MG63 (cell line): ENCODE results near the gene GEMIN8. TPM values are rescaled to one million over a fixed set of nuclear protein-coding genes. Genes with fewer than 3 reads are reported as not detected.
A peak's percentile ranks its signal among the peaks of the same experiment; 100 is the strongest.

ENCODE experiments used
- DNase-seq: peaks from one replicate; pipeline ENCODE4 v3.0.0-alpha.2; 2020
- H3K27me3 ChIP-seq: fragments of 250-450 bp; sonication (Bioruptor Pico); 2 replicates; pipeline ENCODE4 v1.5.1; 2020; ENCODE audit warnings: mild to moderate bottlenecking, moderate library complexity
- H3K36me3 ChIP-seq: fragments of 250-450 bp; sonication (Bioruptor Pico); 2 replicates; pipeline ENCODE4 v1.5.1; 2020; ENCODE audit warnings: mild to moderate bottlenecking, moderate library complexity
- H3K4me3 ChIP-seq: fragments of 250-450 bp; sonication (Bioruptor Pico); 2 replicates; pipeline ENCODE4 v1.5.1; 2020; ENCODE audit warnings: mild to moderate bottlenecking, moderate library complexity
- H3K9me3 ChIP-seq: fragments of 250-450 bp; sonication (Bioruptor Pico); 2 replicates; pipeline ENCODE4 v1.5.1; 2020; ENCODE audit warnings: mild to moderate bottlenecking, moderate library complexity
- total RNA-seq: library from RNA; depleted of rRNA; stranded (reverse); fragments of >200 nt; shearing (Covaris generic); gene quantifications from 2 replicates; pipeline ENCODE4 v1.2.3, GENCODE V29; 2014; ENCODE audit warnings: low replicate concordance; rRNA removed

Gene GEMIN8, protein sequence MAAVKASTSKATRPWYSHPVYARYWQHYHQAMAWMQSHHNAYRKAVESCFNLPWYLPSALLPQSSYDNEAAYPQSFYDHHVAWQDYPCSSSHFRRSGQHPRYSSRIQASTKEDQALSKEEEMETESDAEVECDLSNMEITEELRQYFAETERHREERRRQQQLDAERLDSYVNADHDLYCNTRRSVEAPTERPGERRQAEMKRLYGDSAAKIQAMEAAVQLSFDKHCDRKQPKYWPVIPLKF
- 12.4 and 14.6 TPM in 2 replicates for total RNA-seq

- Histone ChIP-seq H3K36me3 (no peaks in the 10 kb centered on the region), H3K27me3 (no peaks in the 10 kb centered on the region), H3K9me3 (no peaks in the 10 kb centered on the region), H3K4me3 (peak within 1 kb of the TSS; percentile 61)
- DNase-seq = peak; percentile 91
Measured at GRCh38 chrX:14029425-14030173, at the start of gene GEMIN8. Gene GEMIN8, minus strand, starts transcription at chrX:14029892. Its CDS starts 8,414 bp downstream, at chrX:14021478.

DNA sequence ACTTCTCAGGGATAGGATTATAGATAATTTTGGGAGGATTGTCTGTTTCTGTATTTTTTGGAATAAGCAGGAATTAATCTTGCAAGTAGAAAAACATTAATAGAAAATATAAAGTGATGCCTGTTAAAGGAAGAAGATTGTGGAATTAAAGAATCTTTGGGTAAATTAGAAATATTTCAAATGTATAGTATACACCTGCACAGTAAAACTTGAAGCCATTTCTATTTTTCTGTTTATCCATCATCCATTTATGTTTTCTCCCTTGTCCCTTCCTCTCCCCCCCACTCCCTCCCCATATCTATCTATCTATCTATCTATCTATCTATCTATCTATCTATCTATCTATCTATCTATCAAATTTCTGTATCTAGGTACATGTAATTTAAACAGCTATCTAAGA is 46.9 kb upstream of the GEMIN8 start:
- Histone ChIP-seq H3K9me3 (no peaks in the 10 kb centered on the region), H3K4me3 (no peak overlapping the region), H3K36me3 (no peaks in the 10 kb centered on the region), H3K27me3 (no peaks in the 10 kb centered on the region)
- no peak for DNase-seq

- H3K27me3 ChIP-seq = no peaks in the 10 kb centered on the region
- no peaks in the 10 kb centered on the region for H3K9me3 ChIP-seq
- H3K4me3 ChIP-seq = no peak overlapping the region
- H3K36me3 ChIP-seq = no peaks in the 10 kb centered on the region
- no peak for DNase-seq
Measured at GRCh38 chrX:14073556-14073955, 43.9 kb upstream of the GEMIN8 start.

DNA sequence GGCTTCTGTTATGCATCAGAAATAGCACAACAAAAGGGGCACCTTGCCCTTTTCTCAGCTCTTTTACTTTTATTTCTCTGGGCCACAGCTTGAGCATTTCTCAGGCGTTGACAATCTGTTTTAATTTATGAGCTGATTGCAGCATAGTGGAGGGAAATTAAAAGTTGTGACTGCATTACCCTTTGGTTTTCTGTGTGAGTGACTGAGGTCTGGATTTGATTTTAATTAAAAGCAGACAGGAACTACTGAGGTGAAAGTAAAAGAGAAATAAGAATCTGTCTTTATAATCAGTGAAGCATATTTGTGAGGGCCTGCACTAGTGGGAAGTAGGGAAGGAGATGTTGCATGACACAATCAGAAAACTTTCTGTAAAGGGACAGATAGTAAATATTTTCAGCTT is 43.4 kb upstream of the GEMIN8 start:
- DNase-seq = no peak
- H3K36me3 ChIP-seq = no peaks in the 10 kb centered on the region
- no peaks in the 10 kb centered on the region for H3K27me3 ChIP-seq
- H3K9me3 ChIP-seq = no peaks in the 10 kb centered on the region
- no peak overlapping the region for H3K4me3 ChIP-seq

DNA sequence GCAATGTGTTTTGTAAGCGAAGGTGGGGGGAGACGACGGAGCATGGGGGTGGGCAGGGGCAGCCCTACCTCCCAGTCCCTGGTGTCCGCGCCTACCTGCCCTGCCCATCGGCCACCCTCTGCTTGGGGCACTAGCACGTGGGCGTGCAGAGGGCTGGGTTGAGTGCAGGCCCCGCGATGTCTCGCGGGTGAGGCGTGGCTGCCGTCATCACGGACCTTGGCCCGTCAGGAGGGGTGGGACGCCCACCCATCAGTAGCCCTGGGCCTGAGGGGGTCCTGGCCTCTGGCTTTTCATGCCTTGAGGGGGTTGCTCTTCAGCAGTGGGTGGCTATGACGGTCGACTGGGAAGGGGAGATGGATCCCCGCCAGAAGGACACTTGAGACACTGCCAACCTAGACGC is 36.1 kb upstream of the GEMIN8 start:
- H3K4me3 ChIP-seq = no peak overlapping the region
- H3K36me3 ChIP-seq = no peaks in the 10 kb centered on the region
- H3K9me3 ChIP-seq = no peaks in the 10 kb centered on the region
- H3K27me3 ChIP-seq = no peaks in the 10 kb centered on the region
- no peak for DNase-seq

DNA sequence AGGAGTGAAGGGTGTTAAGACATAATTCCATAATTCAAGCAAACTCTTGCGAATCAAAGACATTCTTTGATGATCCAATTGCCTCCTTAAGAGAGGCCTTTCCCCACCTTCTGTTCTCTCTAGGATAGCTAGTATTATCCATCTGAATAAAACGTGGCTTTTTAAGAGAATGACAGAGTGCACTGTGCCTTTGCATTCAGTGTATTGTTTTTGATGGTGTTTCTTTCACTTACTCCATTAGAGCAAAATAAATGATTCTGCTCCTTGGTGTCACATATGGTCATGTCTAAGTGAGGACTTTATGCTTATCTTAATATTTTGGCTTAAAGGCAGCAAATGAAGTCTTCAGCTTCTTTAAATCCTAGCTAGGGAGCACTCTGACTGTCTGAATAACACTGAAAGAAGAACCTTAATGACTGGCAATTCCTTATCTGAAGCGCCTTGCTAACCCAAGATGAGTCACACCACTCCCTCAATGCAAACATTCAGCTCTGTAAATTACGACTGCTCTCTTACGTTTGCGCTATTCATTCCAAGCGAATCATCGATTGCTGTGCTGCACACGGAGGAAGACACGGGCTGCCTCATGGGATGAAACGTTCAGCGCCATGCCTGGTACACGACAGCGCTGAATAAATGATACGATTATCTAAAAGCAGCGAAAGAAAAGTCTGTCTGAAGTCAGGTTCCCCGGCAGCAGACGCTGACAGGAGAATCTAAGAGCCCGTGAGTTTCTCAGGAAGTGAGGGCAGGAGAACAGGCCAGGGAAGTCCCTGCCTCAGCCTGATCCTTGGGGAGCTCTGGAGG is 35.1 kb upstream of the GEMIN8 start:
- H3K4me3 ChIP-seq = no peak overlapping the region
- no peaks in the 10 kb centered on the region for H3K27me3 ChIP-seq
- no peak for DNase-seq
- no peaks in the 10 kb centered on the region for H3K9me3 ChIP-seq
- no peaks in the 10 kb centered on the region for H3K36me3 ChIP-seq

DNA sequence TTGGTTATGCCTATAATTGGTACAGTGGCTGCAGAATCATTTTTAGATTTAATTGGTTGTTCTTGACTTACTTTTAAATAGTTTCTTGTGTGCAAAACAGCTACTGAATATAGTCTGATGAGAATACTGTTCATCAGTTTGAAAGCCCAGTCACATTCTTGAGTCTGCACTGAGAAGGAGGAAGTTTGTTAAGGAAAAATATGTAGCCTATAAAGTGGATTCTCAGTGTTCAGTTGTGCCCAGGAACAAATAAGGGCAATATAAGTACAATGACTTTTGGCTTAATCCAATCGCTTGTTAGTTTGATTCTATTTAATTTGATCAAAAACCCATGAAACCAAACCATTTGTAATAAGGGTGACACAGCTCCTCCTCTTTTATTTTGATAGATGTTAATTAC is 32.8 kb upstream of the GEMIN8 start:
- no peaks in the 10 kb centered on the region for H3K9me3 ChIP-seq
- no peaks in the 10 kb centered on the region for H3K27me3 ChIP-seq
- no peaks in the 10 kb centered on the region for H3K36me3 ChIP-seq
- H3K4me3 ChIP-seq = no peak overlapping the region
- DNase-seq = no peak

DNA sequence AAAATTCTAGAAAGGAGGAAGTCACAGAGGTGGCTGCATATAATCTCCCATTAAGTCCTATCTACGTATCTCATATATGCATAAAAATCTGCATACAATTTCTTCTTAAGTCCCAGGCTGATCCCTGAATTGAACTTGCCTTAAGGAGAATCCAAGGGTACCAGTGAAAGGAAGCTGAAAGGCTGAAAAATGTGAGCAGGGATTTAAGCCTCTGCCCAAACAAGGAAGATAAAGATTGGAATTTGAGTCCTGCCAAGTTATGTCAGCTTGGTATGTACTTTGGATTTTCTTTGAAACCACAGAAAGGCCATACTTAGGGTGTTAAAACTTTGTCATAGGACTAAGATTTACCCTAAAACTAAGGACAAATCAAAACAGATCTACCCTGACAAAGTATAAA is 26.5 kb upstream of the GEMIN8 start:
- no peak for DNase-seq
- Histone ChIP-seq H3K4me3 (no peak overlapping the region), H3K9me3 (no peaks in the 10 kb centered on the region), H3K27me3 (no peaks in the 10 kb centered on the region), H3K36me3 (no peaks in the 10 kb centered on the region)

DNA sequence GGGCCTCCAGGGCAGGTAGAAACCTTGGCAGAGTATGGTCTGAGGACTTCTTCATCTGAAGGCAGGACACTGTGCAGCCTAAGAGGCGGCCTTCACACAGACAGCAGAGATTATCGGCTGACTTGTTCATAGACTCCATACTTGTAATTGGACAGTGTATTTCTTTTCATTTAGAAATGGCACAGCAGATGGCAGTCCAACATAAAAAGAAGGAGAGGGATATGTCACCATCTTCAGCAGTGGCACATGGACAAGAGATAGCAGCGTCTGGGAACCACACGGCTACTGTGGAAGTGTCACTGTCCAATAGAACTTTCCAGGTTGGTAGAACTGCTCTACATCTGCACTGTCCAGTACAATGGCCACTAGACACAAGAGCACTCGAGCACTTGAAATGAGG is 21.7 kb upstream of the GEMIN8 start:
- no peaks in the 10 kb centered on the region for H3K36me3 ChIP-seq
- DNase-seq = no peak
- H3K27me3 ChIP-seq = no peaks in the 10 kb centered on the region
- no peak overlapping the region for H3K4me3 ChIP-seq
- no peaks in the 10 kb centered on the region for H3K9me3 ChIP-seq

- H3K4me3 ChIP-seq = no peak overlapping the region
- no peak for DNase-seq
- H3K9me3 ChIP-seq = no peaks in the 10 kb centered on the region
- H3K36me3 ChIP-seq = no peaks in the 10 kb centered on the region
- H3K27me3 ChIP-seq = no peaks in the 10 kb centered on the region
Measured at GRCh38 chrX:14050709-14051108, 21.0 kb upstream of the GEMIN8 start.

GRCh38 chrX:14043209-14043608 is 13.5 kb upstream of the GEMIN8 start:
- H3K9me3 ChIP-seq = no peaks in the 10 kb centered on the region
- H3K27me3 ChIP-seq = no peaks in the 10 kb centered on the region
- DNase-seq = no peak
- no peak overlapping the region for H3K4me3 ChIP-seq
- no peaks in the 10 kb centered on the region for H3K36me3 ChIP-seq

GRCh38 chrX:14039344-14039743 is 9.7 kb upstream of the GEMIN8 start:
- no peaks in the 10 kb centered on the region for H3K9me3 ChIP-seq
- H3K27me3 ChIP-seq = peaks cover 2% of the 10 kb centered on the region; the same call in 1 of the 2 replicates
- no peaks in the 10 kb centered on the region for H3K36me3 ChIP-seq
- no peak for DNase-seq
- H3K4me3 ChIP-seq = no peak overlapping the region

DNA sequence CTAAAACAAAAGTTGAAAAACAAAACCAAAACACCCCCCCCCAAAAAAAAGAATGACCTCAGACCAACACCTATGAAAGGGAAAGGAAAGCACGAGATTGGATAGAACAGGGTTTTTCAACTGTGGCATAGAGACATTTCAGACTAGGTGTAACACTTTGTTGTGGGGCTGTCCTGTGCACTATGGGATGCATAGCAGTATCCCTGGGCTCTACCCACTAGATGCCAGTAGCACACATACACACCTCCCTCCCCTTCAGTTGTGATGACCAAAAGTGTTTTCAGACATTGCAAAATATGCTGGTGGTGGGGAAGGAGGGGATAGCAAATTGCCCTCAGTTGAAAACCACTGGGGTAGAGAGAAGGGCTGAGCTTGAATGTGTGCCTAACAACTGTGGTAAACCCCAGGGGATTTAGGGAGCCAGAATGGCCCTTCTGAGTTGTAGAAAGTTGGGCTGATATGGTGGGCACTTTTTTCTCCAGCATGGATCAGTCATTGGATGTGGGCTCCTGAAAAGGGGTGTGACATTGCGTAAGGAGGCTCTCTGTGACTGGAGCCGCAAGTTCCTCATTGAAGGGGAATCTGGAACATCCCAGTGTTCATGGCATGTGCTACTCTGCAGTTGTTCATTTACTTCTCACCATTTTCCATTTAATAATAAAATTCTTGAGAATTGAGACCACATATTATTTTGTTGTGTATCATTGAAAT is 8.8 kb upstream of the GEMIN8 start:
- peaks cover 2% of the 10 kb centered on the region; the same call in 1 of the 2 replicates for H3K27me3 ChIP-seq
- H3K9me3 ChIP-seq = no peaks in the 10 kb centered on the region
- no peak for DNase-seq
- no peaks in the 10 kb centered on the region for H3K36me3 ChIP-seq
- H3K4me3 ChIP-seq = no peak overlapping the region

GRCh38 chrX:14032406-14032805 is 2.7 kb upstream of the GEMIN8 start:
- Histone ChIP-seq H3K4me3 (no peak overlapping the region), H3K9me3 (no peaks in the 10 kb centered on the region), H3K36me3 (no peaks in the 10 kb centered on the region), H3K27me3 (peaks cover 2% of the 10 kb centered on the region; the same call in 1 of the 2 replicates)
- no peak for DNase-seq

DNA sequence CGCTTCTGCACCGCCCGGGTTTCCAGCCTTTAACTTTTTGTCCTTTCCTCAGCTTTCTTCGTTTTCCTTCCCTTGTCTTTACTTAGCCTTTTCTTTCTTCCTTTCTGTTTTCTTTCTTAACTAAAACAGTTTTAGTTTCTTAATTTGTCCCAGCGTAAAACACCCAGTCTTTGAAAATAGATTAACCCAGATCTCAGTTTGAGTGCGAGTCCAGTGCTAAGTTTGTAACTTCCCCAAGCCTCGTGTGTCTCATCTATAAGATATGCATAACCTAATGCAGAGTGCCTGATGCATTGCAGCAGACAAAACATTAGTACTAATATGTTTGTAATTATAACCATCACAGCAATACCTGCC is 460 bp upstream of the GEMIN8 start:
- H3K4me3 ChIP-seq = peak overlapping the region; percentile 61
- no peaks in the 10 kb centered on the region for H3K36me3 ChIP-seq
- 0 out of 2 replicates have a peak, but pooled peaks cover under 1% of the 10 kb centered on the region for H3K27me3 ChIP-seq
- DNase-seq = no peak
- H3K9me3 ChIP-seq = no peaks in the 10 kb centered on the region

DNA sequence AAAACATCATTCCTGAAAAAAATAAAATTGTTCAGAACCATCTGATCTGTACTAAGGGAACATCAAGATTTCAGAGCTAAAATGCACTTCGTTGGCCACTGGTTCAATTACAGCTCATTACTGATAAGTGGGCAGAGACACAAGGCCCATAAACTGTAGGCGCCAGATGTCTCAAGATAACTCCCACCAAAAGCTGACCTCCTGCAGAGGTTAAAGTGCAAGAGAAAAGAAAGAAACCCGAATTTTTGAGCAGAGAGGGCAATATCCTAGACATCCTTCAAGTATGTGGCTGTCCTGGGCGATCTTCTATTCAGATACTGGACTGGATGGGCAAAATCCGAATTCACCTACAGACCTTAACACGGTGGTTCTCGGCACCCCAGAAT is 660 bp downstream of the GEMIN8 start:
- peak overlapping the region; percentile 61 for H3K4me3 ChIP-seq
- no peak for DNase-seq
- no peaks in the 10 kb centered on the region for H3K27me3 ChIP-seq
- H3K9me3 ChIP-seq = no peaks in the 10 kb centered on the region
- no peaks in the 10 kb centered on the region for H3K36me3 ChIP-seq

DNA sequence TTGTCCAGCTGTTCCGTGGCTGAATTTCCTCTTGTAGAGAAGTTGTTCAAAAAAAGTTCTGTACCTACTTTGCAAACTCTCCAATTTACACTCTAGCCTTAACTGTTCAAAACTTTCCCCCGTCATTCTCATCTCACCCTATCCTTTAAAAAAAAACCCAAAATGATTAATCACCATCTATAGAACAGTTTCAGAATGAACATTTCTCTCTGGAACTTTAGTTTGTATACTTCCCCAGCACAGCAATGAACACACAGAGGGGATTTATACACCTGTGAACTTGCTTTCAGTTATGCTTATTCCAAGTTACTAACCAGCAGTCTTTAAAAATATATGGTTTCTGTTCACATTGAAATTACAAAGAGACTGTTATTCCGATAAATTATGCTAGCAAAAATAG is 1.2 kb downstream of the GEMIN8 start:
- Histone ChIP-seq H3K4me3 (peak overlapping the region; percentile 61), H3K9me3 (no peaks in the 10 kb centered on the region), H3K36me3 (no peaks in the 10 kb centered on the region), H3K27me3 (no peaks in the 10 kb centered on the region)
- no peak for DNase-seq
